ENCODE measurements around the gene ROCK2.

DNA sequence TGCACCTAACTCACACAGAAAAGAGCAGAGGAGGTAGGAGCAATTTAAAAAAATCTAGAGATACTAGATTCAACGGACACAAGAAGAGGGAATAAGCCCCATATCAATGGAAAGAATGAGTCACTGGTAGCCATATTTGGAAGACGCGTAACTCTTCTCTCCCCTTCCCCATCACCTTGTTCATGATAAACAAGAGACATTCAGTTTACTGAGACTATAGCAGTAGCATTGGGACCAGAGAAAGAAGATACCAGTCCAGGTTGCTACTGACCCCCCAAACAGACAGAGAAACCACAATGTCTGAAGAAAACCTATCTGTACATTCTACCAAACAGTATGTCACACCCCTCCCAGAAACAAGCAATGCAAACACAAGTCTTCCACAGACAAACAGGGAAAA lies 108.1 kb downstream of the ROCK2 start:
- TF ChIP-seq, protein P1, sequence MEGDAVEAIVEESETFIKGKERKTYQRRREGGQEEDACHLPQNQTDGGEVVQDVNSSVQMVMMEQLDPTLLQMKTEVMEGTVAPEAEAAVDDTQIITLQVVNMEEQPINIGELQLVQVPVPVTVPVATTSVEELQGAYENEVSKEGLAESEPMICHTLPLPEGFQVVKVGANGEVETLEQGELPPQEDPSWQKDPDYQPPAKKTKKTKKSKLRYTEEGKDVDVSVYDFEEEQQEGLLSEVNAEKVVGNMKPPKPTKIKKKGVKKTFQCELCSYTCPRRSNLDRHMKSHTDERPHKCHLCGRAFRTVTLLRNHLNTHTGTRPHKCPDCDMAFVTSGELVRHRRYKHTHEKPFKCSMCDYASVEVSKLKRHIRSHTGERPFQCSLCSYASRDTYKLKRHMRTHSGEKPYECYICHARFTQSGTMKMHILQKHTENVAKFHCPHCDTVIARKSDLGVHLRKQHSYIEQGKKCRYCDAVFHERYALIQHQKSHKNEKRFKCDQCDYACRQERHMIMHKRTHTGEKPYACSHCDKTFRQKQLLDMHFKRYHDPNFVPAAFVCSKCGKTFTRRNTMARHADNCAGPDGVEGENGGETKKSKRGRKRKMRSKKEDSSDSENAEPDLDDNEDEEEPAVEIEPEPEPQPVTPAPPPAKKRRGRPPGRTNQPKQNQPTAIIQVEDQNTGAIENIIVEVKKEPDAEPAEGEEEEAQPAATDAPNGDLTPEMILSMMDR (conservative IDR thresholded peaks at IDR 0.05; ENCODE audit: low read depth, low read length), result no peak
- TF ChIP-seq EZH2 (IDR thresholded peaks at IDR 0.05; ENCODE audit: borderline replicate concordance, low read depth, low read length, poor library complexity, severe bottlenecking), result no peak

Data from A673 (cell line).